ENCODE measurements around the gene DEFB127.
"Not testable (repeated sequence)": the region's sequence is repeated elsewhere in the genome, so short reads cannot be mapped to it uniquely, and the experiment has no call there.

Gene DEFB127

GRCh38 chr20:157154-157553 lies at the start of gene DEFB127:
Gene DEFB127, plus strand, starts transcription at chr20:157454. Its CDS starts 91 bp downstream, at chr20:157545.
- Mint-ChIP-seq H3K4me1 (no peaks in the 10 kb centered on the region), H3K4me3 (no peak within 1 kb of the TSS), H3K27ac (no peak within 1 kb of the TSS), H3K27me3 (peaks cover 25% of the 10 kb centered on the region), H3K9me3 (no peaks in the 10 kb centered on the region), H3K36me3 (no peaks in the 10 kb centered on the region)

DNA sequence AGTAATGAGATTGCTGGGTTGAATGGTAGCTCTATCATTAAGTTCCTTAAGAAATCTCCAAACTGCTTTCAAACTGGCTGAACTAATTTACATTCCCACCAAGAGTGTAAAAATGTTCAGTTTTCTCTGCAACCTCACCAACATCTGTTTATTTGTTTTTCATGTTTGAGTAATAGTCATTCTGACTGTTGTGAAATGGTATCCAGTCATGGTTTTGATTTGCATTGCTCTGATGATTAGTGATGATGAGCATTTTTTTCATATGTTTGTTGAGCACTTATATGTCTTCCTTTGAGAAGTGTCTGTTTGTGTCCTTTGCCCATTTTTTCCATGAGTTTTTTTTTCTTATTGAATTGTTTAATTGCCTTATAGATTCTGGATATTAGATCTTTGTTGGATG lies 44.9 kb upstream of the DEFB127 start:
- Mint-ChIP-seq H3K4me1 (no peaks in the 10 kb centered on the region), H3K27me3 (peaks cover 19% of the 10 kb centered on the region), H3K27ac (no peak overlapping the region), H3K9me3 (peaks cover 6% of the 10 kb centered on the region), H3K36me3 (peaks cover 2% of the 10 kb centered on the region), H3K4me3 (no peak overlapping the region)

- peaks cover 41% of the 10 kb centered on the region for H3K27me3 Mint-ChIP-seq
- H3K4me1 Mint-ChIP-seq: no peaks in the 10 kb centered on the region
- peaks cover 15% of the 10 kb centered on the region for H3K9me3 Mint-ChIP-seq
- peaks cover 3% of the 10 kb centered on the region for H3K36me3 Mint-ChIP-seq
- no peak overlapping the region for H3K4me3 Mint-ChIP-seq
- H3K27ac Mint-ChIP-seq: no peak overlapping the region
Measured at GRCh38 chr20:117518-117917, 39.7 kb upstream of the DEFB127 start.

- H3K4me3 Mint-ChIP-seq, H3K36me3 Mint-ChIP-seq, H3K27ac Mint-ChIP-seq, H3K9me3 Mint-ChIP-seq, H3K4me1 Mint-ChIP-seq: not testable (repeated sequence)
- peaks cover 20% of the 10 kb centered on the region for H3K27me3 Mint-ChIP-seq
Measured at GRCh38 chr20:129786-130323, 27.4 kb upstream of the DEFB127 start.

DNA sequence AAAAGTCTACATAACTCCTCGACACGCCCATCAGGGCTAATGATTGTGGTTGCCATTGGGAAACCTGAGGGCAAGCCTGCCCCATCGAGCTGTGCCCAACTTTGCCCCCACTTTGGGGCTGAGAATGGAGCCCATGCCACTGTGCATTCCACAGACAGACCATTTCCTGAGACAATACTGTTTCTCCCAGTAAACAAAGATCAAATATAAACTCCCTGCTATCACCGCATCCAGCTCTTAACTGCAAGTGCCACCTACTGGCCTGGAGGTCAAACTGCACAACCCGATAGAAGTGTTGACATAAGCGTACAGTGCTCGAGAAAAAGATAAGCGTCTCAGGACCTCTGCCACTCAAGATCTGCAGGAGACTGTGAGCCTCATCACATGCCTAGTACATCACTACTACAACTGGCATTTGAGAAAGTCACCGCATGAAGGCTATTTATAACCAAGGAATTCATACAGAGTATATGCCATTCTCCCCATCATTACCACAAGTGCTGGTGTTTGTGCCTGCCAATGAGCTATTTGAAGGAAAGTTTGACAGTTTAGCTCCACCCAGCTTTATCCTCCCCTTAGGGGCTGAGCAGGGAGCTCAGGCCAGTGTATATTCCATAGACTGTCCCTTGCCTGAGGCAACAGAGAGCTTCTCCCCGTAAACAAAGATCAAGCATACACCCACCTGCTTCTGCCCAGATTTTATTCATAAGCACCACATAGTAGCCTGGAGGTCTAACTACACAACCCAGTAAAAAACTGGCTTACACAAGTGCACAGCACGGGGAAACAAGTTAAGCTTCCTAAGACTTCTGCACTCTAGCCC lies 19.4 kb upstream of the DEFB127 start:
- H3K27me3 Mint-ChIP-seq: peaks cover 33% of the 10 kb centered on the region
- no peak overlapping the region for H3K27ac Mint-ChIP-seq
- H3K9me3 Mint-ChIP-seq: no peaks in the 10 kb centered on the region
- H3K4me3 Mint-ChIP-seq: no peak overlapping the region
- no peaks in the 10 kb centered on the region for H3K4me1 Mint-ChIP-seq
- no peaks in the 10 kb centered on the region for H3K36me3 Mint-ChIP-seq

DNA sequence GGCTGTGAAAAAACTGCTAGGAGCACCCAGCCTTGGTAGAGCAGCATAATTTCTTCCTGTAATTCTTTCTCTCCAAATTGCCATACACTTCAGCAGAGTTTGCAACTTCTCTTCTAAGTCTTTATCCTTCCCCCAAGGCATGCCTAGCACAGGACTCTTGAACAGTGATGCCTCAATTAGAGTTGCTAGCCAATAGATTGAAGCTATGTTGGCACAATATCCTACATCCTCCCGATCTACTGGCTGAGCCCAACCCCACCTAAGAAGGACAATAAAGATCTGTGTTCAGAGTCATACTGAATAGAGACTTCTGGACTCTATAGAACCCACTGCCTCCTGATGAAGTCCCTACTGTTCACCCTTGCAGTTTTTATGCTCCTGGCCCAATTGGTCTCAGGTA lies 15.0 kb upstream of the DEFB127 start, which contains the start of gene DEFB126:
DEFB126 (plus strand) TSS at position 301 of the 400 bp plus-strand sequence; CDS start at position 340, 39 bp downstream.
- Mint-ChIP-seq H3K4me1 (no peaks in the 10 kb centered on the region), H3K9me3 (no peaks in the 10 kb centered on the region), H3K27ac (no peak within 1 kb of the TSS), H3K36me3 (no peaks in the 10 kb centered on the region), H3K27me3 (peaks cover 38% of the 10 kb centered on the region), H3K4me3 (no peak within 1 kb of the TSS)

DNA sequence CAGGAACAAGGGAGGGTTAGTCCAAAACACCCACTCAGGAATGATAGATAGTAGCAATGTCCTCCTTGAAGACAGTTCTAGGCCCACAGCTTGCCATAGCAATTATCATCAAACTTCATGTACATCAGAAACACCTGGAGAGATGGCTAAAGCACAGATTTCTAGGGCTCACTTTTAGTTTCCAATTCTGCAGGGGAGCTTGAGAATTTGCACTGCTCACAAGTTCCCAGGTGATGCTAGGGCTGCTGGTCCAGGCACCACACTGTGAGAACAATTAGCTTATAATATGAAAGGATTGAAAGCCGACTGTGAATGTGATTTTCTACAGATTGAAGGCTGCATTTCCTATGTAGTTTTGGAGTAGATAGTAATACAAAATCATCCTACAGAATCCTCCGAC lies 11.4 kb upstream of the DEFB127 start:
- Mint-ChIP-seq H3K36me3 (no peaks in the 10 kb centered on the region), H3K9me3 (no peaks in the 10 kb centered on the region), H3K27me3 (peaks cover 11% of the 10 kb centered on the region), H3K4me3 (no peak overlapping the region), H3K27ac (no peak overlapping the region), H3K4me1 (no peaks in the 10 kb centered on the region)

- H3K4me3 Mint-ChIP-seq: no peak overlapping the region
- no peaks in the 10 kb centered on the region for H3K9me3 Mint-ChIP-seq
- H3K27me3 Mint-ChIP-seq: peaks cover 16% of the 10 kb centered on the region
- no peak overlapping the region for H3K27ac Mint-ChIP-seq
- no peaks in the 10 kb centered on the region for H3K36me3 Mint-ChIP-seq
- H3K4me1 Mint-ChIP-seq: no peaks in the 10 kb centered on the region
Measured at GRCh38 chr20:152131-152530, 5.1 kb upstream of the DEFB127 start.

- Mint-ChIP-seq H3K27me3 (peaks cover 9% of the 10 kb centered on the region), H3K4me3 (no peak overlapping the region), H3K27ac (no peak overlapping the region), H3K36me3 (no peaks in the 10 kb centered on the region), H3K4me1 (no peaks in the 10 kb centered on the region), H3K9me3 (no peaks in the 10 kb centered on the region)
Measured at GRCh38 chr20:164618-165017, 7.4 kb downstream of the DEFB127 start.

DNA sequence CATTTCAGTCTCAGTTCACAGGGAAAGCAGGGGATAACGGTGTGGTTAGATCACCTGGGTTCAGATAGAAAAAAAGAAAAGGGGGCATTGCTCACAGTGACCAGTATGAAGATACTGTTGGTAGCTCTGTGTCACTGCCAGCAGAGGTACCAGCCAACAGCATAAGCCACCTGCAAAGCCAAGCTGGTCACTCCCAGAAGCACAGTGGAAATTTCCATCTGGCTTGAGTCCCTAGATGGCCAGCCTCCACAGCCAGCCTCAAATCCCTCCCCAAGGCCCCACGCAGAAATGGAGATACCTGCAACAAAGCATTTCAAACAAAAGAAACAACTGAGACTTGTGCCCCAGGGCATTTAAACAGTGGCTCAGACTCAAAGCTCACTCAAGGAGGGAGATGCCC lies 11.6 kb downstream of the DEFB127 start:
- Mint-ChIP-seq H3K36me3 (no peaks in the 10 kb centered on the region), H3K4me1 (no peaks in the 10 kb centered on the region), H3K9me3 (no peaks in the 10 kb centered on the region), H3K27me3 (peaks cover 4% of the 10 kb centered on the region), H3K4me3 (no peak overlapping the region), H3K27ac (no peak overlapping the region)

DNA sequence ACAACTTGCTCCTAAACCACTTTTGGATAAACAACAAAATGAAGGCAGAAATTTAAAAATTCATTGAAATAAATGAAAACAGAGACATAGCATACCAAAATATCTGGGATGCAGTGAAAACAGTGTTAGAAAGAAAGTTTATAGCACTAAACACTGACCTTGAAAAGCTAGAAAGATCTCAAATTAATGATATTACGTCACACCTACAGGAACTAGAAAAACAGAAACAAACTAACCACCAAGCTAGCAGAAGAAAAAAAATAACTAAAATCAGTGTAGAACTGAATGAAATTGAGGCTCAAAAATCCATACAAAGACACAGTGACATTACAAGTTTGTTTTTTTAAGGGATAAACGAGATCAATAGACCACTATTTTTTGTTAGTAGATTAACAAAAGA lies 27.0 kb downstream of the DEFB127 start:
- H3K27me3 Mint-ChIP-seq: peaks cover 53% of the 10 kb centered on the region
- no peaks in the 10 kb centered on the region for H3K4me1 Mint-ChIP-seq
- H3K4me3 Mint-ChIP-seq: no peak overlapping the region

GRCh38 chr20:187733-188132 lies 30.5 kb downstream of the DEFB127 start:
- peaks cover 9% of the 10 kb centered on the region for H3K36me3 Mint-ChIP-seq
- H3K4me1 Mint-ChIP-seq: no peaks in the 10 kb centered on the region
- peaks cover 22% of the 10 kb centered on the region for H3K9me3 Mint-ChIP-seq
- H3K27me3 Mint-ChIP-seq: peaks cover 43% of the 10 kb centered on the region
- no peak overlapping the region for H3K4me3 Mint-ChIP-seq
- H3K27ac Mint-ChIP-seq: no peak overlapping the region

More for the DNA sequence above, 27.0 kb downstream of the DEFB127 start:
- H3K27ac Mint-ChIP-seq: no peak overlapping the region
- H3K36me3 Mint-ChIP-seq: peaks cover 5% of the 10 kb centered on the region
- H3K9me3 Mint-ChIP-seq: peaks cover 18% of the 10 kb centered on the region

- Mint-ChIP-seq H3K9me3 (peaks cover 9% of the 10 kb centered on the region), H3K27ac (no peak within 1 kb of the TSS), H3K27me3 (peaks cover 28% of the 10 kb centered on the region), H3K36me3 (peaks cover 4% of the 10 kb centered on the region), H3K4me3 (no peak within 1 kb of the TSS), H3K4me1 (no peaks in the 10 kb centered on the region)
Measured at GRCh38 chr20:189611-190010, 32.4 kb downstream of the DEFB127 start, which contains the start of gene DEFB128. Gene DEFB128, minus strand, starts transcription at chr20:189711. Its CDS starts 88 bp downstream, at chr20:189623.

GRCh38 chr20:198225-198624 lies 41.0 kb downstream of the DEFB127 start:
- no peak overlapping the region for H3K27ac Mint-ChIP-seq
- peaks cover 2% of the 10 kb centered on the region for H3K36me3 Mint-ChIP-seq
- H3K9me3 Mint-ChIP-seq: no peaks in the 10 kb centered on the region
- H3K27me3 Mint-ChIP-seq: no peaks in the 10 kb centered on the region
- H3K4me3 Mint-ChIP-seq: no peak overlapping the region
- H3K4me1 Mint-ChIP-seq: no peaks in the 10 kb centered on the region

GRCh38 chr20:199996-200395 lies 42.7 kb downstream of the DEFB127 start:
- no peaks in the 10 kb centered on the region for H3K9me3 Mint-ChIP-seq
- no peak overlapping the region for H3K27ac Mint-ChIP-seq
- H3K36me3 Mint-ChIP-seq: peaks cover 2% of the 10 kb centered on the region
- peaks cover 5% of the 10 kb centered on the region for H3K27me3 Mint-ChIP-seq
- no peak overlapping the region for H3K4me3 Mint-ChIP-seq
- no peaks in the 10 kb centered on the region for H3K4me1 Mint-ChIP-seq

DNA sequence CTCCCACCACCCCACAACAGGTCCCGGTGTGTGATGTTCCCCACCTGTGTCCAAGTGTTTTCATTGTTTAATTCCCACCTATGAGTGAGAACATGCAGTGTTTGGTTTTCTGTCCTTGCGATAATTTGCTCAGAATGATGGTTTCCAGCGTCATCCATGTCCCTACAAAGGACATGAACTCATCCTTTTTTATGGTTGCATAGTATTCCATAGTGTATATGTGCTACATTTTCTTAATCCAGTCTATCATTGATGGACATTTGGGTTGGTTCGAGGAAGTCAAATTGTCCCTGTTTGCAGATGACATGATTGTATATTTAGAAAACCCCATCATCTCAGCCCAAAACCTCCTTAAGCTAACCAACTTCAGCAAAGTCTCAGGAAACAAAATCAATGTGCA lies 46.4 kb downstream of the DEFB127 start:
- not testable (repeated sequence) for H3K9me3 Mint-ChIP-seq, H3K4me3 Mint-ChIP-seq, H3K36me3 Mint-ChIP-seq, H3K27ac Mint-ChIP-seq, H3K27me3 Mint-ChIP-seq, H3K4me1 Mint-ChIP-seq
